Parathyroid adenoma (tissue), 2 donors: ENCODE results near the gene PIGC.

ENCODE experiments used
- H2AFZ ChIP-seq: fragments of 300-600 bp; sonication (generic); one replicate; pipeline ENCODE4 v1.7.0; 2017; ENCODE audit warnings: antibody characterized with exemption, mild to moderate bottlenecking
- H3K27ac ChIP-seq: fragments of 300-600 bp; sonication (generic); one replicate; pipeline ENCODE4 v1.7.0; 2017
- H3K27me3 ChIP-seq: fragments of 300-600 bp; sonication (generic); one replicate; pipeline ENCODE4 v1.7.0; 2017; ENCODE audit warnings: low read length; ENCODE audit not compliant: control insufficient read depth, insufficient read depth
- H3K36me3 ChIP-seq: fragments of 300-600 bp; sonication (generic); one replicate; pipeline ENCODE4 v1.7.0; 2017; ENCODE audit warnings: low read length; ENCODE audit not compliant: control insufficient read depth, insufficient read depth
- H3K4me1 ChIP-seq: fragments of 300-600 bp; sonication (generic); one replicate; pipeline ENCODE4 v1.7.0; 2017; ENCODE audit warnings: control low read depth
- H3K4me2 ChIP-seq: fragments of 300-600 bp; sonication (generic); one replicate; pipeline ENCODE4 v1.7.0; 2017; ENCODE audit warnings: low read length
- H3K4me3 ChIP-seq: fragments of 300-600 bp; sonication (generic); one replicate; pipeline ENCODE4 v1.7.0; 2017; ENCODE audit warnings: low read depth, low read length
- H3K79me2 ChIP-seq: fragments of 300-600 bp; sonication (generic); one replicate; pipeline ENCODE4 v1.7.0; 2017; ENCODE audit warnings: control low read depth
- H3K9ac ChIP-seq: fragments of 300-600 bp; sonication (generic); one replicate; pipeline ENCODE4 v1.7.0; 2017; ENCODE audit warnings: mild to moderate bottlenecking
- H3K9me3 ChIP-seq: fragments of 300-600 bp; sonication (generic); one replicate; pipeline ENCODE4 v1.7.0; 2017; ENCODE audit warnings: low read length; ENCODE audit not compliant: control insufficient read depth
- CTCF ChIP-seq: fragments of 300-600 bp; sonication (generic); IDR thresholded peaks from one replicate; pipeline ENCODE4 v1.7.0; 2017; ENCODE audit warnings: antibody characterized with exemption, mild to moderate bottlenecking
- donor health status: primary hyperparathyroidism.

The PIGC gene

GRCh38 chr1:172473842-172474241 is 30.0 kb upstream of the PIGC start:
- H3K27ac ChIP-seq, result no peak overlapping the region
- no peak overlapping the region for H3K4me3 ChIP-seq
- H3K4me2 ChIP-seq, result no peak overlapping the region
- H3K9ac ChIP-seq, result no peak overlapping the region
- no peaks in the 10 kb centered on the region for H3K27me3 ChIP-seq
- H2AFZ ChIP-seq, result no peak overlapping the region
- no peaks in the 10 kb centered on the region for H3K4me1 ChIP-seq
- no peaks in the 10 kb centered on the region for H3K79me2 ChIP-seq
- H3K36me3 ChIP-seq, result no peaks in the 10 kb centered on the region
- TF ChIP-seq CTCF, result no peak
- H3K9me3 ChIP-seq, result no peaks in the 10 kb centered on the region

- H3K27ac ChIP-seq, result no peak overlapping the region
- no peaks in the 10 kb centered on the region for H3K9me3 ChIP-seq
- H3K4me3 ChIP-seq, result no peak overlapping the region
- no peak overlapping the region for H3K9ac ChIP-seq
- TF ChIP-seq CTCF, result no peak
- no peaks in the 10 kb centered on the region for H3K27me3 ChIP-seq
- H3K79me2 ChIP-seq, result no peaks in the 10 kb centered on the region
- H3K4me2 ChIP-seq, result no peak overlapping the region
- H2AFZ ChIP-seq, result no peak overlapping the region
- H3K36me3 ChIP-seq, result no peaks in the 10 kb centered on the region
- H3K4me1 ChIP-seq, result no peaks in the 10 kb centered on the region
These were observed 29.4 kb upstream of the PIGC start for GRCh38 chr1:172473302-172473701.

GRCh38 chr1:172472495-172472894 is 28.6 kb upstream of the PIGC start:
- TF ChIP-seq CTCF, result no peak
- Histone ChIP-seq H3K4me2 (no peak overlapping the region), H3K9ac (no peak overlapping the region), H2AFZ (no peak overlapping the region), H3K9me3 (no peaks in the 10 kb centered on the region), H3K36me3 (no peaks in the 10 kb centered on the region), H3K27ac (no peak overlapping the region), H3K27me3 (no peaks in the 10 kb centered on the region), H3K79me2 (no peaks in the 10 kb centered on the region), H3K4me1 (no peaks in the 10 kb centered on the region), H3K4me3 (no peak overlapping the region)

- TF ChIP-seq CTCF, result no peak
These were observed 27.8 kb upstream of the PIGC start for GRCh38 chr1:172471666-172472065.

GRCh38 chr1:172470149-172470548 is 26.3 kb upstream of the PIGC start:
- Histone ChIP-seq H3K27ac (no peak overlapping the region), H3K9ac (no peak overlapping the region), H3K27me3 (no peaks in the 10 kb centered on the region), H3K4me2 (no peak overlapping the region), H3K79me2 (no peaks in the 10 kb centered on the region), H3K4me3 (no peak overlapping the region), H2AFZ (no peak overlapping the region), H3K36me3 (no peaks in the 10 kb centered on the region), H3K4me1 (no peaks in the 10 kb centered on the region), H3K9me3 (no peaks in the 10 kb centered on the region)
- TF ChIP-seq CTCF, result no peak

More at GRCh38 chr1:172471666-172472065, 27.8 kb upstream of the PIGC start:
- Histone ChIP-seq H3K27ac (no peak overlapping the region), H3K9me3 (no peaks in the 10 kb centered on the region), H3K4me1 (no peaks in the 10 kb centered on the region), H3K9ac (no peak overlapping the region), H3K4me2 (no peak overlapping the region), H3K27me3 (no peaks in the 10 kb centered on the region), H2AFZ (no peak overlapping the region), H3K36me3 (no peaks in the 10 kb centered on the region), H3K4me3 (no peak overlapping the region), H3K79me2 (no peaks in the 10 kb centered on the region)
